HG03280 (cell line): ENCODE results near the gene BTBD9.
"Not testable (repeated sequence)": the region's sequence is repeated elsewhere in the genome, so short reads cannot be mapped to it uniquely, and the experiment has no call there.

Source experiments
- ATAC-seq: cut with Tn5 transposase; IDR thresholded peaks from one replicate; pipeline ENCODE4 v1.9.1; 2021; ENCODE audit warnings: mild to moderate bottlenecking, moderate library complexity; ENCODE audit not compliant: unreplicated experiment

The BTBD9 gene

DNA sequence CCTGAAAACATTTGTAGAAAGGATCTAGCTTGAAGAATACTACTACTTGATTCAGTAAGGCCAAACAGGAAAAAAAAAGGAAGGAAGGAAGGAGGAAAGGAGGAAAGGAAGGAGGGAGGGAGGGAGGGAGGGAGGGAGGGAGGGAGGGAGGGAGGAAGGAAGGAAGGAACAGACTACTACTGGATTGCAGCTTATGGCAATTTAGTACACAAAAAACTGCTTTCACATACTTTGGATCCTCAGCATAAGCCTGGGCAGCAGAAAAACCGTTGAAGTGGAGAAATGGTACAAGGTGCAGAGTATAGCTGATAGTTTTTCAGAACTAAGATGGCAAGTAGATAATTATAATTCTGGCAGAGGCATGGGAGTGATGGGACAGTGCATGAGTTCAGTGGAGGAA, 201.6 kb downstream of the BTBD9 start:
- ATAC-seq, result no peak

DNA sequence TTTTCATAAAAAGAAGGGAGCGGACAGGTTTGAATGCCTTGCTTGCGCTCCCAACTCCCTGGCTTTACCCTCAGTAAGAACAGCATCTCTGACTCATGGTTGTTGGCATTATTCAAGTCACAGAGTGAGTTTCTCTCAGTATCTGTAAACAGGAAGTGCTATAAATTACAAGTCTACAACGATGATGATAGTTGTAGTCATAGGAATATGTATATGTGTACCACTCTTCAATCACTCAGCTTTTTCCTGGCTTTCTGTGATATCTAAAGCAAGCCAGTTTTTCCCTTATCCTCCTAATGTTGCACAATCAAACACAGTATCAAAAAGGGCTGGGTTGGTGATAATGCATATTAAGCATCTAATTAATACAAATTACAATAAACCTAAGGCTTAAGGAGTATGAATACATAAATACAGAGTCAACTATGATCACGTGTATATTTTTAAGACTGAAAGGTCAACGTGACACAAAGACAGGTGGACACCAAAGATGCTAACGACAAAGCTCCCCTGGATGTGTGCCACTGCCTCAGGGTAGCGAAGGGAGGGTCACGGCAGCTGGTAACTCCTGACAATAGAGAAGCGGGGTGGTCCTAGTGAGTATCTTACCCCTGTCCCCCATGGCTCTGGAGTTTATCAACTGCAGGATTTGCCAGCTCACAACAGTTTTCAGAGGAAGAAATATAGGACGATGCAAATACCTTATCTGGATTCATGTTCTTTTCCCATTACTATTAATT, 202.8 kb downstream of the BTBD9 start:
- no peak for ATAC-seq

DNA sequence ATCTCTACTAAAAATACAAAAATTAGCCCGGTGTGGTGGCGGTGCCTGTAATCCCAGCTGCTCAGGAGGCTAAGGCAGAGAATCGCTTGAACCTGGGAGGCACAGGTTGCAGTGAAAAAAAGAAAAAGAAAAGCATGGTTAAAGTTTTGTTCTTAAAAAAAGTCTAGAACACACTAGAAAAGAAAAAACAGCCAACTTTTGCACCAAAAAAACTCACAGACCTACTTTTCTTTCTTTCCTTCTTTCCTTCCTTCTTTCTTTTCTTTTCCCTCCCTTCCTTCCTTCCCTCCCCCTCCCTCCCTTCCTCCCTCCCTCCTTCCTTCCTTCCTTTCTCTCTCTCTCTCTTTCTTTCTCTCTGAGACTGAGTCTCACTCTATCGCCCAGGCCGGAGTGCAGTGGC, 204.4 kb downstream of the BTBD9 start:
- no peak for ATAC-seq

DNA sequence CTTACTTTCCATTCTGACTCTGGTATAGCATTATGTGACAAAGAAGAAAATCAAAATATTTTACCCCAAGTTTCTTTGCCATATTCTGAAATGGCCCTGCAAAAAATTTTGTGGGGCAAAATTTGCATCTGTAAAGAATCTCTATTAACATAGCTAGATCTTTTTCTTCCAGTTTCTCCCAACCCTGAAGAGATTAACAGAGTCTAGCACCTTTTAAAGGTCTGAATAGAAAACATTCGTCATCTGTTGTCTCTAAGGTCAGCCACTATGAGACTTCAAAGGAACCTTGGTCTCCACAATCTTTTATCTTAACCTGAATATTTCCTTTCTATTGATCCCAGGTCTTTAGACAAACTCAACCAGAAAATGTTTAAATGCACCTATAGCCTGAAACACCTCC, 205.7 kb downstream of the BTBD9 start:
- ATAC-seq, result no peak

DNA sequence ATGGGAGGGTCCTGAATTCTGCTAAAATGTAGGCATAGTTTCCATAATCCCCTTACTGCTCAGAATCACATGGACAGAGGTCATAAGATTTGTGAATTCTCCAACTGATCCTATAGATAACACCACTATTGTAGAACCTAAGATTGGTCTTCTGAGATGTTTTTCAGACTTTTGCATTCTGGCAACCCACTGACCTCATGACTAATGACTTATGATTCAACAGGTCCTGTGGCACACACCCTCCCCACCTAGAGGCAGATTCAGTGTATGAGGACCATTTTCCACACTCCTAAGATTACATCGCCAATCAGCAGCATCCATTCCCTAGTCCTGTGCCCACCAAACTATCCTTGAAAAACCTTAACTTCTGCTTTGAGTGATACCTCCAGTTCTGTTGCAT, 207.2 kb downstream of the BTBD9 start:
- ATAC-seq, result no peak

DNA sequence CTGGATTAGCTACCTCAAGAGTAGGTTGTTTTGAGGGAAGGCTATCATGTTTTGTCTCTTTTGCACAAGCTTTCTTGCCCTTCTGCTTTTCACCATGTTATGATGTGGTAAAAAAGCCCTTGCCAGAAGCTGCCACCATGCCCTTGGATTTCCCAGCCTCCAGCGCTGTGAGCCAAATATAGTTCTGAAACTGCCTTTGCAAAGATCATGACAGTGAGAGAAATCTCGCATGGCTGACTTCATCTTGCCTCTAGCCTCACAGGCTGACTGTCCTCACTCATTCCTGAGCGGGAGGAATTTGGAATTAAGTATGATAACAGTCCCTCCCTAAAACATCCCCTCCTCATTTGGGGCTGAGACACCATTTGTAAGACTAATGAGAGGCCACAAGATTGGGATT, 207.7 kb downstream of the BTBD9 start:
- no peak for ATAC-seq

DNA sequence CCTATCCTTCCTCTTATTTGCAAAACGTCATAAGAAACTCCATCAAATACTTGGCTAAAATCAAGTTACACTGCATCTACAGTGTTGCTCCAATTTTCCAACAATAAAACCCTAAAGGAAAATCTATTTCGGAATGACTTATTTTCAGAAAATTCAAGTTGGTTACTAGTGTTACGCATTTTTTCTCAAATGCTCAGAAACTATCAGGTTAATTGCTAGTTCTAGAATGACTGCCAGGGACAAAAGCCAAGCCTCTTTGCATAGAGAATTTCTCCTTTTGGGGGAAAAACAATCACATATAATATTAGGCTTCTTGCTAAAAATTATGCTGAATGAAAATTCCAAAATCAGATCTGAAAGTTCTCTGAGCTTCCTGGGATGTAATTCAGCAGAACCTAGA, 210.2 kb downstream of the BTBD9 start:
- no peak for ATAC-seq

DNA sequence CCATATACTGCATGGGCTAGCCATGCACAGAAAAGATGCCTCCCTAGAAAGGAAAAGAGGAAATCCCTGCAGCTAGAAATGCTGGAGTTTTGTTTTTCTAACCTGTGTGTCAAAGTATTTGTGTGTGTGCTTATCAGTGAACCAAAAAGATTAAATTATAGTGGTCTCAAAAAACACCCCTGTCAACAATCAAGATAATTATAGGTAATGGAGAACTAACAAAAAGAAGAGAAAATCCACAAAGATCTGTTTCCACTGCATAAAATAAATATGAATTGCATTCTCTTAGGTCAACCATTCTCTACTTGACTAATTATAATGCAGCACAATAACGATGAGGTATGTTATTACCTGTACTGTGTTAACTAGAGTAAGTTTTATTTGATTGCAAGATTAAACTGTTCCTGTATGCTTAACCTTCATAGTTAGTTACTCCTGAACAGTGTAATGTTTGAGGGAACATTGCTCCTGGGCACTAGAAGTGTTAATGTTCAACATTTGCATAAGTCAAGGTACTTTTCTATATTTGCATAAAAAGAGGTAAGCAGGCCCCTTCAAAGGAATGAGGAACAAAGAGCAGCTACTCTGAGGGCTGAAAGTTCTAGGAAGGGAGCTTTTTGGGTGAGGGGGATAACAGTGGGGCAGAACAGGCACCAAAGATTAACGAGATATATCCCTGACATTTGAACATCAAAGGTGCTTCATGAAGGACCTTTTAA, 212.1 kb downstream of the BTBD9 start:
- peak; percentile 58 for ATAC-seq

DNA sequence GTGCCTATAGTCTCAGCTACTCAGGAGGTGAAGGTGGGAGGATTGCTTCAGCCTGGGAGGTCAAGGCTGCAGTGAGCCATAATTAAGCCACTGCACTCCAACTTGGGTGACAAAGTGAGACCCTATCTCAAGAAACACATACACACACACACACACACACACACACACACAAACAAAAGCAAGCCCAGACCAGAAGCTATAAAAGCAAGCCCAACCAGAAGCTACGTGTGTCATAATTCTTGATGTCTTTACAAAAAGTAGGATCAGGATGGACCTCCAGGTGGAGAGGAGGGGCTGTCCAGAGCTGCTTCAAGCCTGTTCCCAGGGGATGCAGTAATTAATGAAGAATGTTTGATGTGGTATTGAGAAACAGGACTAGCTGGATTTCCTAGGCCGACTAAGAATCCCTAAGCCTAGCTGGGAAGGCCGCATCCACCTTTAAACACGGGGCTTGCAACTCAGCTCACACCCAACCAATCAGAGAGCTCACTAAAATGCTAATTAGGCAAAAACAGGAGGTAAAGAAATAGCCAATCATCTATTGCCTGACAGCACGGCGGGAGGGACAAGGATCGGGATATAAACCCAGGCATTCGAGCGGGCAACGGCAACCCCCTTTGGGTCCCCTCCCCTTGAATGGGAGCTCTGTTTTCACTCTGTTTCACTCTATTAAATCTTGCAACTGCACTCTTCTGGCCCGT, 213.8 kb downstream of the BTBD9 start:
- not testable (repeated sequence) for ATAC-seq

DNA sequence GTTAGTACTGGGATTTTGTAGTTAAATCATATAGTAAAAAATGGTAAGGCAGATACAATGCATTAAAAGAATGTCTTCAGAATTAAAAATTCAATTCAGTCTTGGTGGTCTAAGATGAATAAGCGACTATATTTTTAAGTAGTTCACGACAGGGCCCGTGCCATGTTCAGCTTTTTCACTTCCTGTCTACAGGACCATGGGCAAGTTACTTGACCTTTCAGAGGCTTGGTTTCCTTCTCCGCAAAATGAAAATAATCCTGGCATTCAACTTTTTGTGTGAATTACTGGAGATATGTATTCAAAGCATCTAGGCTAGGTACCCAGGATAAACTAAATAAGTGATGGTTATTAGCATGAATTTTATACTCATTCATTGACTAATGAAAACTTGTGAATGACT, 216.0 kb downstream of the BTBD9 start:
- ATAC-seq, result no peak

DNA sequence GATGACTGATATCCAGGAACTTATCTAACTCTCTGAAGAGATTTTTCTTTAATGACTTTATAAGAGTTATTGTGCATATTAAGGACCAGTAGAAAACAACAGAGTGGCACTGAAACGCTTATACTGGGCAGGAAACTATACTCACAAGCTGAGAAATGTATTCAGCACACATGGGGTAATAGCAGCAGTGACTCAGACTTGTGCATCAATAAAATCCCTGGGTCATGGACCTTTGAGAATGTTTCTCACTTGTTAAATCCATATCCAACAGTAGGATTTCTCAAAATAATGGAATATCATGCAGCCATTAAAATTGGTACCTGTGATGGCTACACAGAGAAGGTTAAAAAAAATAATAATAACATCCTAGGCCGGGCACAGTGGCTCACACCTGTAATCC, 219.5 kb downstream of the BTBD9 start:
- no peak for ATAC-seq

DNA sequence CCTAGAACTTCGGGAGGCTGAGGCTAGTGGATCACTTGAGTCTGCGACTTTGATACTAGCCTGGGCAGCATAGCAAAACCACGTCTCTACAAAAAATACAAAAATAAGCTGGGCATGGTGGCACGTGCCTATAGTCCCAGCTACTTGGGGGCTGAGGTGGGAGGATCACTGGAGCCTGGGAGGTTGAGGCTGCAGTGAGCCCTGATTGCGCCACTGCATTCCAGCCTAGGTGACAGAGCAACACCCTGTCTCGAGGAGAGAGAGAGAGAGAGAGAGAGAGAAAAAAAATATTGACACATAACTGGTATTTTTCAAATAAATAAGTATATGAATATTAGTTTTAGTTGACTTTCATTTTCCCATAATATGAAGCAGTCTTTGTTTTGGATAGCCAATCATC, 222.2 kb downstream of the BTBD9 start:
- ATAC-seq, result no peak

DNA sequence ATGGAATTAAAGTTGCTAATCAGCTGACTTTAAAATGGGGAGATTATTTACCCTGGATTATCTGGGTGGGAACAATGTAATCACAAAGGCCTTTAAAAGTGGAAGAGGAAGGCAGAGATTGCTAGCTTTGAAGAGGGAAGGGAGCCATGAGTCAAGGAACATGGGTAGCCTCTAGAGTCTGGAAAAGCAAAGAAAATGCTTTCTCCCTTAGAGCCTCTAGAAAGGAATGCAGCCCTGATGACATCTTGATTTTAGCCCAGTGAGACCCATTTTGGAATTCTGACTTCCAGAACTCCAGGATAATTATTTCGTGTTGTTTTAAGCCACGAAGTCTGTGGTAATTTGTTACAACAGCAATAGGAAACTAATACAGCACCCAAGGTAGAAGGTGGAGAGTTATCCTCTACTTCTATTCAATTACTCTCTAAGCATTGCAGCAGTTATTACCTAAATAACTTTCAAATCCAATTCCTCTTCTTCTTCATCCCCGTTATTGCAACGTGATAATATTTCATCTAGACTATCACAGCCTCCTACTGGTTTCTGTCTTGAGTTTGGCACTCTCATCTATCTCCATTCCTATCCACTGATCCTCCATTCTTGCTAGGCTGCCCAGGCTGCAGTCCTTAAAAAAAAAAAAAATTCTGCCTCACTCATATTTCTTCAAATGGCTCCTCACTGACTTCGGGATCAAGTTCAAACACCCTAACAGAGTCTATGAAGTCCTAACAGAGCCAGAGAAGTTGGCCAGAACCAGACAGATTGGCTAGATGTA, 224.3 kb downstream of the BTBD9 start:
- ATAC-seq, result no peak

DNA sequence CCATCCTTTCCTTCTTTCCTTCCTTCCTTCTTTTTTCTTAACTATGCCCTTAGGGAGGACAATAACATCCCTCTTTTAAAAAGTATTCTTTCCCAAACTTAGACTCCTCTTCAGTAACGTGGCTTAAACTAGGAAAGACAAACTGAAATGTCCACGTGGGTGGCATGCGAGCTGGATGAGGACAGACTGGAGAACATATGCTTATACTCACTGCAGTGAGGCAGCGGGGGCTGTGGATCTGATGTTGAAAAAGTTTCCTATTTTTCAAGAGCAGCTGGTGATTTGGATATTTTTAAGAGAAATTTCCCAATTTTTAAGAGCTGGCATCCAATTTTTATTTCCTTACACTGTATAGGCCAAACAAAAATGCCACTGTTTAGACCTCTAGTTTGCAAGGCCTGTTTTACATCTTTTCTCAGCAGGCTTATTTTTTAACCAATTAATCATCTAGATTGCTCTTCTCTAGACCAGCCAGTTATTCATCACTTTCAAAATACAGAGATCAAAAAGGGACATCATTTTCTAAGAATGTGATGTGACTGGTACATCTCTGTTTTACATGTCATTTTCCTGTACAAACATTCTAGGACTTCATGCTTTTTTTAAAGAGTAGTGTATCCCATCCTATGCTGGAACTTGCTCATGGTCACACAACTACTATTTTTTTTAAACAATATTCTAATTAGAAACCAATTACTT, 226.5 kb downstream of the BTBD9 start:
- no peak for ATAC-seq

DNA sequence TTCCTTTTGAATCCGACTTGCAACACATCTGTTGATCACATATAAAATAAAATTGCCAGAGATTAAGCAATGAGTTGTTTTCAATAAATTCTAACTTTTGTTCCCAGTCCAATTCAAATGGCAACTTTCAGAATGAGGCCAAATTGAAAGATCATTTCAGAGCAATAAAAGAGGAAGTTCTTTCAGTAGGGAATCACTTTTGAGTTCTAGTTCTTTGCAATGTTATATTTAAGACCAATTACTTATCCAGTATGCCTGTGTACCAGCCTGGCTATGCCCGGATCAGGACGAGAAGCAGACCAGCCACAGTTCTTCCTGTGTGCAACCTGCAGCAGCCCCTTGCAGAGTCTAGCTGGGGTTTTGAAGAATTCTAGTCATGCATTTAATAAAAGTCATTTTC, 232.5 kb downstream of the BTBD9 start:
- ATAC-seq, result no peak

DNA sequence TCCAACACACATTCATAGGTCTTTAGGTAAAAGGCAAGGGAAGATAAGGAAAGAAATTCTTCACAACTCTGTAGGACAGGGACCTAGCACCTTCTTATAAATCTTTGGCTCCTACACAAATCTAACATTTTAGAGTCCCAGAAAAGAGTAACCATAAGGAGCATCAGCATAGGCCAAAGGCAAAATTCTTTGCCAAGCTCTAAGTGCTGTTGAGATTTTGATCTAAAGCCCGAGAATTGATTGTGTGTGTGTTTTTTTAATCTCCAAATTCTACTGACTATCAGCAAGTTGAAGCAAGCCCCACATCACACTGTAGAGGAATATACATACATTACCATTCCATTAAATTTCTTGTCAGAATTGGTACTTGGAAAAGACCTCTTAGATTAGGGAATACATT, 233.6 kb downstream of the BTBD9 start:
- ATAC-seq, result no peak

DNA sequence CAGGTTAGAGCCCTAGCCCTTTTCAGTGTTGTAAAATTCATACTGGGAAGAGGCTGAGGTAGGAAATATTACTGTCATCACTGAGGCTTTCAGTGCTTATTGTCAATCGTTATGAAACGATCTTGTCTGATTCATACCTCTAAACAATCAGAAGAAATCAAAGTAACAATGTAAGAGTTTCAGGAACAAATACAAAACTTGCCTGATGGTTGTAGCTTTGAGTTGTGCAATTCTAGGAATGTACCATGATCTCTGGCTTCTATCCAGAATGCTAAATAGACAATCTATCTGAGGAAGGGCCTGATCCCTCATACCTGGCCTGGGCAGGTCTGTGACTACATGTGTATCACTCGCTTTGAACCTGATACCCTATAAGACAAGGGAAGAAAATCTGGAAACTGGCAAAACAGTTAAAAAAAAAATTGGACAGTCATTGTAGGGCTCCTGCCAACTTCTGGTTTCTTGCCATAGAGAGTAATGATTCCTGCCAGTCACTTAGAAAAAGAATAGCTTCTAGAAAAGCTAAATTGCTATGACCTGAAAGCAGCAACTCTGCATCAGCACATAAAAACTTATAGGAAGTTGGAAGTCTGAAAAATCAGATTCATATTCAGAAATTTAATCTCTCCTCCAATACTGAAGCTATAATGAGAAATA, 234.7 kb downstream of the BTBD9 start:
- no peak for ATAC-seq

DNA sequence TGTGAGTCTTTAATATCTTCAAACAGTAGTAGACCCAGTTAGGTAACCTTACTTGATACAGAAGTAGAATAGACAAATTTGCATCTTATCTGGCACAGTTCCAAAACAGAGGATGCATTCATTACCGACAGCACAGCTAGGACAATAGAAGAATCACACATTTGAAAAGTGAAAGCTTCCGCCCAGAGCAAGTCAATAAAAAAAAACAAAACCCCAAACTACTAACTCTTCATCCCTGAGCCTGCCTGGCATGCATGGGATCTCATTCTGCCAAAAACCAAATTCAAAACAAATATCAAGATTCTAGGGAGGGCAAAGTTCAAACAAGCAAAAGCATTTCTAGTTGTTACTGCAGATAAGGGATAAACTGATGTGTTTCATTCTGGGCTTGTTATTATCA, 235.4 kb downstream of the BTBD9 start:
- no peak for ATAC-seq

DNA sequence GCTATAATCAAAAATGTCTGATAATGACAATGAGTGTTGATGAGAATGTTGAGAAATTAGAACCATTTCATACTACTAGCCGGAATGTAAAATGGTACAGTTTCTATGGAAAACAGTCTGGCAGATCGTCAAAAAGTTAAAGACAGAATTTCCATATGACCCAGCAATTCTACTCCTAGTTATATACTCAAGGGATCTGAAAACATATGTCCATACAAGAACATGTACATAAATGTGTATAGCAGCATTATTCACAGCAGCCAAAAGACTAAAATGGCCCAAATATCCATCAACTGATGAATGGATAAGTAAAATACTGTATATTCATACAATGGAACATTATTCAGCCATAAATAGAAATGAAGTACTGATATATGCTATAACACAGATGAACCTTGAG, 236.2 kb downstream of the BTBD9 start:
- no peak for ATAC-seq

DNA sequence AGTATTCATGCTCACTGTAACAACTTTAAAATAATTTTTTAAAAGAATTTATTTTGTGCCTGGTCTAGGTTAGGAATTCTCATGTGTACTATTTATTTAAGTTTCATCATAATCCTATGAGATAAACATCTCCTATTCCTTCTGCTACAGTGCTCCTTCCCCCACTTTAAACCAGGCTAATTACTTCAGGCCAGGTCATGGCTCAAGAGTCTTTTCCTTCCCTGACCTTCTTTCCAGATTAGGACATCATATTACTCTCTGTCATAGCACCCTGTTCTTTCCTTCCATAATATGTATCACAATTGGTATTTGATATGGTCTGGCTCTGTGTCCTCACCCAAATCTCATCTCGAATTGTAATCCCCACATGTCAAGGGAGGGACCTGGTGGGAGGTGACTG, 239.0 kb downstream of the BTBD9 start:
- no peak for ATAC-seq
